ENCODE measurements around the gene DHRSX.

DNA sequence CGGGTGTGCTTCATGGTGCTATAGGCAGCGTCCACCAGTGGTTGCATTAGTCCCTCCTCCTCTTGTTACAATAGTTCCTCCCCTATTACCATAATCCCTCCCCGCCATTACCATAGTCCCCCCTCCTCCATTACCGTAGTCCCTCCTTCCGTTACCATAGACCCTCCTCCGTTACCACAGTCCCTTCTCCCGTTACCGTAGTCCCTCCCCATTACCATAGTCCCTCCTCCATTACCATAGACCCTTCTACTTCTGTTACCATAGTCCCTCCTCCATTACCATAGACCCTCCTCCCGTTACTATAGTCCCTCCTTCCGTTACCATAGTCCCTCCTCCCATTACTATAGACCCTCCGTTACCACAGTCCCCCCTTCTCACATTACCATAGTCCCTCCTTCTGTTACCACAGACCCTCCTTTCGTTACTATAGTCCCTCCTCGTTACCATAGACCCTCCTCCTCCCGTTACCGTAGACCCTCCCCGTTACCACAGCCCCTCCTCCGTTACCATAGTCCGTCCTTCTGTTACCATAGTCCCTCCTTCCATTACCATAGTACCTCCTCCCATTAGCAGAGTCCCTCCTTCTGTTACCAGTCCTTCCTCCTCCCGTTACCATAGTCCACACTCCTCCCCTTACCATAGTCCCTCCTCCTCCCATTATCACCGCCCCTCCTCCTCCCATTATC is 129.6 kb downstream of the DHRSX start:
- TF ChIP-seq RAD21 (conservative IDR thresholded peaks at IDR 0.05 in 1 of 2, IDR thresholded peaks at IDR 0.05 in 1 of 2) (no peak), KDM1A (IDR thresholded peaks at IDR 0.05; ENCODE audit: low read depth) (no peak)
- TF ChIP-seq, protein P1, sequence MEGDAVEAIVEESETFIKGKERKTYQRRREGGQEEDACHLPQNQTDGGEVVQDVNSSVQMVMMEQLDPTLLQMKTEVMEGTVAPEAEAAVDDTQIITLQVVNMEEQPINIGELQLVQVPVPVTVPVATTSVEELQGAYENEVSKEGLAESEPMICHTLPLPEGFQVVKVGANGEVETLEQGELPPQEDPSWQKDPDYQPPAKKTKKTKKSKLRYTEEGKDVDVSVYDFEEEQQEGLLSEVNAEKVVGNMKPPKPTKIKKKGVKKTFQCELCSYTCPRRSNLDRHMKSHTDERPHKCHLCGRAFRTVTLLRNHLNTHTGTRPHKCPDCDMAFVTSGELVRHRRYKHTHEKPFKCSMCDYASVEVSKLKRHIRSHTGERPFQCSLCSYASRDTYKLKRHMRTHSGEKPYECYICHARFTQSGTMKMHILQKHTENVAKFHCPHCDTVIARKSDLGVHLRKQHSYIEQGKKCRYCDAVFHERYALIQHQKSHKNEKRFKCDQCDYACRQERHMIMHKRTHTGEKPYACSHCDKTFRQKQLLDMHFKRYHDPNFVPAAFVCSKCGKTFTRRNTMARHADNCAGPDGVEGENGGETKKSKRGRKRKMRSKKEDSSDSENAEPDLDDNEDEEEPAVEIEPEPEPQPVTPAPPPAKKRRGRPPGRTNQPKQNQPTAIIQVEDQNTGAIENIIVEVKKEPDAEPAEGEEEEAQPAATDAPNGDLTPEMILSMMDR (IDR thresholded peaks at IDR 0.05), result no peak

Measured in A549 (cell line).